GM12878 (cell line): ENCODE measurements around the gene CNRIP1. TPM values are rescaled to one million over a fixed set of nuclear protein-coding genes. Genes with fewer than 3 reads are reported as not detected.

Source experiments
- ATAC-seq: fragments of 200-7000 bp; cut with Tn5 transposase; 3 replicates; pipeline ENCODE4 v1.9.1; 2020; ENCODE audit warnings: mild to moderate bottlenecking, moderate library complexity
- BruUV-seq: library from RNA; stranded (reverse); fragments of 400-500 nt; replicated peaks from 2 replicates; lab custom pipeline; 2021; lab: Mats Ljungman, UMichigan
- CTCF ChIA-PET: fragments of 300-600 bp; sonication (Branson Sonifier 250); formaldehyde crosslinking; extraction: SDS; loops from one replicate; lab custom pipeline; 2021; ENCODE audit warnings: inconsistent platforms; lab: Yijun Ruan, JAX
- POLR2A ChIA-PET: fragments of 350-600 bp; formaldehyde crosslinking; extraction: SDS; loops from one replicate; lab custom pipeline; 2021; ENCODE audit warnings: inconsistent platforms; lab: Charles Lee
- RAD21 ChIA-PET: fragments of 300-600 bp; sonication (Branson Sonifier 250); formaldehyde crosslinking; loops from one replicate; lab custom pipeline; 2023; ENCODE audit warnings: antibody characterized with exemption; ENCODE audit not compliant: unreplicated experiment; lab: Charles Lee
- SMC1A ChIA-PET: fragments of 300-600 bp; sonication (Branson Sonifier 250); formaldehyde crosslinking; loops from one replicate; lab custom pipeline; 2023; ENCODE audit not compliant: unreplicated experiment, uncharacterized antibody; lab: Charles Lee
- DNase-seq: peaks from one replicate; pipeline ENCODE4 v3.0.0-alpha.2; 2011; ENCODE audit warnings: low read depth, low spot score
- FAIRE-seq: peaks from 3 replicates; lab custom pipeline; 2011; peaks lifted over from hg19 to GRCh38; lab: Jason Lieb, UNC
- H2AFZ ChIP-seq: 2 replicates; pipeline ENCODE4 v1.6.0; 2011; ENCODE audit warnings: low read depth, low read length, control low read depth; ENCODE audit not compliant: control insufficient read depth
- H3K27ac ChIP-seq: 2 replicates; pipeline ENCODE4 v1.5.1; 2011; ENCODE audit warnings: control low read depth; ENCODE audit not compliant: control insufficient read depth, insufficient read depth
- H3K27me3 ChIP-seq, 2 experiments: replicated peaks in 1 of 2; 2 replicates each; pipeline versions ENCODE4 v1.6.0 to v1.6.1; 2011; ENCODE audit warnings: low read length in 1 of 2; ENCODE audit not compliant: control insufficient read depth in 2 of 2, insufficient read depth in 2 of 2
- H3K36me3 ChIP-seq, 2 experiments: 2 replicates each; pipeline ENCODE4 v1.5.1; 2011; ENCODE audit warnings: low read length in 1 of 2; ENCODE audit not compliant: control insufficient read depth in 2 of 2, insufficient read depth in 2 of 2
- H3K4me1 ChIP-seq: 2 replicates; pipeline ENCODE4 v1.6.1; 2011; ENCODE audit warnings: mild to moderate bottlenecking, low read length, moderate library complexity, mixed read lengths; ENCODE audit not compliant: control insufficient read depth, insufficient read depth
- H3K4me2 ChIP-seq: 2 replicates; pipeline ENCODE4 v1.6.0; 2011; ENCODE audit warnings: control low read depth; ENCODE audit not compliant: control insufficient read depth, insufficient read depth
- H3K4me3 ChIP-seq: fragments of 200-600 bp; sonication (generic); 2 replicates; pipeline ENCODE4 v1.5.1; 2016
- H3K79me2 ChIP-seq: 2 replicates; pipeline ENCODE4 v1.6.0; 2011; ENCODE audit warnings: low read length; ENCODE audit not compliant: control insufficient read depth, insufficient read depth
- H3K9ac ChIP-seq: 2 replicates; pipeline ENCODE4 v1.8.0; 2011; ENCODE audit warnings: low read length, control low read depth, mixed read lengths; ENCODE audit not compliant: control insufficient read depth, insufficient read depth
- H3K9me3 ChIP-seq: replicated peaks from 3 replicates; pipeline ENCODE4 v1.5.1; 2011; ENCODE audit warnings: mild to moderate bottlenecking, low read length; ENCODE audit not compliant: control insufficient read depth, insufficient read depth
- H4K20me1 ChIP-seq: 2 replicates; pipeline ENCODE4 v1.6.0; 2011; ENCODE audit not compliant: control insufficient read depth, insufficient read depth
- BMI1 ChIP-seq: fragments of 450-650 bp; IDR thresholded peaks from 2 replicates; pipeline ENCODE4 v1.6.1; 2016; ENCODE audit warnings: mild to moderate bottlenecking, moderate library complexity, borderline replicate concordance
- CTCF ChIP-seq, 3 experiments: IDR thresholded peaks in 2 of 3; conservative IDR thresholded peaks in 1 of 3; 2 replicates each; pipeline ENCODE4 v1.5.1; 2011; ENCODE audit warnings: low read depth in 3 of 3, low read length in 3 of 3, mild to moderate bottlenecking in 3 of 3, control low read depth in 2 of 3, moderate library complexity in 2 of 3, inconsistent platforms in 1 of 3, mixed read lengths in 1 of 3; ENCODE audit not compliant: control insufficient read depth in 2 of 3, insufficient read depth in 1 of 3; ENCODE audit errors: extremely low read depth in 1 of 3
- KLF5 ChIP-seq: fragments of 450-650 bp; IDR thresholded peaks from 2 replicates; pipeline ENCODE4 v1.6.1; 2014; ENCODE audit warnings: mild to moderate bottlenecking; ENCODE audit not compliant: partially characterized antibody
- LARP7 ChIP-seq: fragments of 450-650 bp; IDR thresholded peaks from 2 replicates; pipeline ENCODE4 v1.6.1; 2017; ENCODE audit warnings: mild to moderate bottlenecking
- PBX3 ChIP-seq: IDR thresholded peaks from 2 replicates; pipeline ENCODE4 v1.6.1; 2011; ENCODE audit warnings: mild to moderate bottlenecking, low read depth, low read length, moderate library complexity; ENCODE audit not compliant: insufficient replicate concordance
- POU2F2 ChIP-seq: IDR thresholded peaks from 3 replicates; pipeline ENCODE4 v1.6.1; 2011; ENCODE audit warnings: low read depth, mild to moderate bottlenecking, low read length, borderline replicate concordance
- RAD21 ChIP-seq: IDR thresholded peaks from 2 replicates; pipeline ENCODE4 v1.6.1; 2011; ENCODE audit warnings: mild to moderate bottlenecking, low read depth, low read length, moderate library complexity; ENCODE audit not compliant: insufficient read depth
- RFX5 ChIP-seq: IDR thresholded peaks from 2 replicates; pipeline ENCODE4 v1.6.1; 2011; ENCODE audit warnings: low read depth, low read length, improper control_type of control experiment
- RUNX3 ChIP-seq: IDR thresholded peaks from 2 replicates; pipeline ENCODE4 v1.6.1; 2012; ENCODE audit warnings: low read length, inconsistent platforms
- SMARCA5 ChIP-seq: fragments of 450-650 bp; IDR thresholded peaks from 2 replicates; pipeline ENCODE4 v1.6.1; 2017; ENCODE audit warnings: mild to moderate bottlenecking
- SMC3 ChIP-seq: IDR thresholded peaks from 2 replicates; pipeline ENCODE4 v1.6.1; 2011; ENCODE audit warnings: low read length, improper control_type of control experiment, borderline replicate concordance
- YY1 ChIP-seq: IDR thresholded peaks from 2 replicates; pipeline ENCODE4 v1.6.1; 2011; ENCODE audit warnings: low read depth, mild to moderate bottlenecking, low read length
- WGBS: methylation state at CpG from one replicate; pipeline ENCODE4 v1.1.6; 2016; ENCODE audit warnings: low lambda C conversion rate; ENCODE audit not compliant: insufficient replicate concordance, insufficient coverage; ENCODE audit errors: missing lambda C conversion rate; 5-methylcytosine and 5-hydroxymethylcytosine counted together
- in situ Hi-C: fragments of 300-500 bp; cut with MboI; formaldehyde crosslinking; loops from 9 replicates; pipeline ENCODE4 v1.14.3; 2018; ENCODE audit warnings: mixed read lengths
- intact Hi-C: fragments of 100-400 bp; cut with micrococcal nuclease; formaldehyde crosslinking; loops from one replicate; pipeline ENCODE4 v1.14.2; 2022; ENCODE audit not compliant: unreplicated experiment
- polyA plus RNA-seq, 11 experiments: library from polyadenylated mRNA; depleted of rRNA in 4 of 11; unstranded in 6 of 11; stranded (reverse) in 5 of 11; fragments of >200 nt; fragmentation: Nextera tagmentation in 4 of 11; fragmentation: Illumina TruSeq in 1 of 11; extraction: Ambion mirVana in 4 of 11; extraction: Trizol in 1 of 11; gene quantifications; 1 replicate in 1 of 11; 2 replicates in 10 of 11; pipeline versions ENCODE4 v1.2.1 to v1.2.3, GENCODE V29; 2011 to 2016; ENCODE audit warnings: inconsistent platforms in 2 of 11, missing spikeins in 2 of 11, low read depth in 1 of 11
- total RNA-seq, 4 experiments: library from RNA; depleted of rRNA in 3 of 4; stranded (reverse); fragments of >200 nt in 3 of 4; fragmentation: Illumina TruSeq in 1 of 4; extraction: Trizol in 1 of 4; gene quantifications; 2 replicates each; pipeline versions ENCODE4 v1.2.1 to v1.2.3, GENCODE V29; 2013 to 2021

The CNRIP1 gene
- total and polyA plus RNA-seq, 10 of the 15 experiments (the other 5 are each of a cell fraction or from before 2014, with no cell fraction given), result not detected

DNA sequence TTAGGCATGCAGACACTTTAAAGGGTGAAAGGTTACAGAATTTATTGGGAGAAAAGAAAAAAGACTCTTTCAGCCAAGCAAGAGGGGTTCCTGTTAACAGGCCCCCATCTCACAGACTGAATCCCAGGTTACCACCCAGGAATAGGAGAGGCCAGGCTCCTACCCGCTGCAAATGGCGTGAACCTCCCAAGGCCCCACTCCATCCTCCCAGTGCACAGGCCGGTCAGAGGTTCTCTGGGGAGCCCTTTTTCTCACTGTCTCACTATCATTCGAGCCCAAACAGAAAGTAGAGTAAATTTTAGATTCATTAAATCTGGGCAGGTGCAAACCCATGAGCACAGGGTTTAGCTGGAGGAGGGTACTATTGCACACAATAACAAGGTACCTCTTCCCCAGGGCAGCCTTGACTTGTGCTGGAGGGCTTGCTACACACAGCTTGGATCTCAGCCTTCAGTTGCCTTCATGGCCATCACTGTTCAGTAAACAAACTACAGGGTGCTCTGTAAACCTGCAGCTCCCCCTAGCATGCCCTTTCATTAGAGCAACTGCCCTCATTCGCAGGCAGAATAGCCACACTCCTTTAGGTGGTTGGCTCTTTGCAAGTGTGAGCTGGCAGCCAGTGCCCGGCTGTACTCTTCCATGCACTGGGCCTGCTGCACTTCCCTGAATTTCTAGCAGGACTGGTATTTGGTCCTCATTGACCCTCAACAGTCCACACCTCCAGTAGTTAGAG lies 38.0 kb upstream of the CNRIP1 start:
- H3K36me3 ChIP-seq, result no peaks in the 10 kb centered on the region
- no peaks in the 10 kb centered on the region for H3K9me3 ChIP-seq
- intact Hi-C loops (loop anchor here (1.0 kb wide), 1 partner anchor 84 kb away; no protein-coding TSS in a partner anchor), in situ Hi-C loops (no loop called here)
- SMC1A ChIA-PET, result interaction anchor here (0.6 to 4.1 kb wide), 20 partner anchors 8 to 296 kb away, joined by 3 to 47 read pairs (median 4); partner anchors contain the start of genes APLF, C1D and FBXO48
- DNase-seq (no peak), FAIRE-seq (no peak), ATAC-seq (peak; percentile 90)
- H2AFZ ChIP-seq, result 0 out of 2 replicates have a peak overlapping the region, but pooled peaks have one; percentile 24
- 0 out of 2 replicates have a peak, but pooled peaks have one; percentile 60 for TF ChIP-seq SMARCA5
- peak; percentile 51; the same call in 1 of the 2 replicates for TF ChIP-seq SMC3
- TF ChIP-seq POU2F2, result no peak
- no peak for TF ChIP-seq BMI1
- 0 out of 2 replicates have a peak, but pooled peaks have one; percentile 11 for TF ChIP-seq RUNX3
- TF ChIP-seq RFX5, result no peak
- peak; percentile 67 to 76 (median 74) for TF ChIP-seq CTCF (IDR thresholded peaks at IDR 0.05 in 2 of 3, conservative IDR thresholded peaks at IDR 0.05 in 1 of 3; ENCODE audit: control insufficient read depth in 2 of 3, extremely low read depth in 1 of 3, insufficient read depth in 1 of 3, low read depth in 3 of 3, low read length in 3 of 3)
- 0 out of 2 replicates have a peak, but pooled peaks have one; percentile 34 for TF ChIP-seq LARP7
- TF ChIP-seq KLF5, result no peak
- TF ChIP-seq PBX3, result no peak
- TF ChIP-seq RAD21, result peak; percentile 81
- TF ChIP-seq YY1, result peak; percentile 48; the same call in 1 of the 2 replicates
- no peak overlapping the region for H3K4me2 ChIP-seq
- CTCF ChIA-PET, result interaction anchor here (0.6 to 2.7 kb wide), 36 partner anchors 10 to 300 kb away, joined by 3 to 27 read pairs (median 4); no protein-coding TSS in a partner anchor
- H3K27ac ChIP-seq, result no peak overlapping the region
- peaks cover 2% of the 10 kb centered on the region for H3K4me1 ChIP-seq
- no peak overlapping the region for H3K4me3 ChIP-seq
- H3K9ac ChIP-seq, result no peak overlapping the region
- RAD21 ChIA-PET, result interaction anchor here (0.7 to 2.3 kb wide), 15 partner anchors 21 to 235 kb away, joined by 3 to 12 read pairs (median 3); no protein-coding TSS in a partner anchor
- peaks cover 4% of the 10 kb centered on the region for H3K79me2 ChIP-seq
- WGBS, result 61% methylated on average over 6 of the region's 6 CpGs
- POLR2A ChIA-PET, result interaction anchor here (0.8 to 1.0 kb wide), 2 partner anchors 73 to 87 kb away, joined by 4 to 5 read pairs; no protein-coding TSS in a partner anchor
- BruUV-seq, result no TSS peak
- H4K20me1 ChIP-seq, result no peaks in the 10 kb centered on the region
- H3K27me3 ChIP-seq, result no peaks in the 10 kb centered on the region
